GM18499 (cell line): ENCODE data around the gene NELFCD.
"Not testable (repeated sequence)": the region's sequence is repeated elsewhere in the genome, so short reads cannot be mapped to it uniquely, and the experiment has no call there.

Experiments used
- ATAC-seq: cut with Tn5 transposase; IDR thresholded peaks from one replicate; pipeline ENCODE4 v1.9.1; 2021; ENCODE audit warnings: moderate number of reproducible peaks; ENCODE audit not compliant: insufficient read depth, unreplicated experiment

Gene NELFCD

GRCh38 chr20:59041487-59041886 lies 60.4 kb downstream of the NELFCD start:
- not testable (repeated sequence) for ATAC-seq

- peak; percentile 7 for ATAC-seq
These were observed 61.2 kb downstream of the NELFCD start, which contains the start of gene PRELID3B for GRCh38 chr20:59042151-59042795. Gene PRELID3B (minus strand): TSS chr20:59042786. CDS start chr20:59042730, 56 bp downstream.

- ATAC-seq, result peak; percentile 73
These were observed 62.0 kb downstream of the NELFCD start for GRCh38 chr20:59042796-59043631.

- ATAC-seq, result no peak
These were observed 62.6 kb downstream of the NELFCD start for GRCh38 chr20:59043698-59044097.

GRCh38 chr20:59044295-59044694 lies 63.2 kb downstream of the NELFCD start:
- no peak for ATAC-seq
